HepG2 (cell line): Measurements from ENCODE around the gene RBBP5. TPM values are rescaled to one million over a fixed set of nuclear protein-coding genes. Genes with fewer than 3 reads are reported as not detected.

ENCODE experiments used
- ATAC-seq: fragments of 200-7000 bp; cut with Tn5 transposase; 3 replicates; pipeline ENCODE4 v1.9.1; 2020; ENCODE audit warnings: mild to moderate bottlenecking, moderate library complexity
- BruUV-seq: library from RNA; stranded (reverse); fragments of 400-500 nt; replicated peaks from 2 replicates; lab custom pipeline; 2021; lab: Mats Ljungman, UMichigan
- CTCF ChIA-PET: fragments of 300-600 bp; formaldehyde crosslinking; extraction: SDS; loops from one replicate; lab custom pipeline; 2021; ENCODE audit warnings: low total read pairs, inconsistent platforms, low intra/inter-chr PET ratio; lab: Yijun Ruan, JAX
- POLR2A ChIA-PET: fragments of 350-600 bp; sonication (Branson Sonifier 250); formaldehyde crosslinking; loops from one replicate; lab custom pipeline; 2020; ENCODE audit warnings: antibody characterized with exemption, inconsistent platforms; lab: Yijun Ruan, JAX
- DNase-seq: peaks from one replicate; pipeline ENCODE4 v3.0.0-alpha.2; 2015; ENCODE audit warnings: low spot score
- FAIRE-seq: peaks from 3 replicates; lab custom pipeline; 2011; peaks lifted over from hg19 to GRCh38; lab: Jason Lieb, UNC
- H2AFZ ChIP-seq: one replicate; pipeline ENCODE4 v1.6.1; 2011; ENCODE audit warnings: low read length, inconsistent platforms
- H3K27ac ChIP-seq: fragments of 300-600 bp; 3 replicates; pipeline ENCODE4 v1.8.0; 2011; ENCODE audit warnings: mixed run types, mild to moderate bottlenecking, mixed read lengths, low read length, inconsistent platforms; ENCODE audit not compliant: insufficient read depth; ENCODE audit errors: extremely low read length
- H3K27me3 ChIP-seq, 2 experiments: fragments of 200-600 bp in 1 of 2; 2 replicates in 1 of 2; 3 replicates in 1 of 2; pipeline versions ENCODE4 v1.6.0 to v1.8.0; 2011; ENCODE audit warnings: low read length in 2 of 2, mild to moderate bottlenecking in 2 of 2, moderate library complexity in 2 of 2, inconsistent platforms in 1 of 2; ENCODE audit not compliant: insufficient read depth in 2 of 2, control insufficient read depth in 1 of 2
- H3K36me3 ChIP-seq, 2 experiments: fragments of 200-600 bp in 1 of 2; replicated peaks in 1 of 2; 2 replicates in 1 of 2; 3 replicates in 1 of 2; pipeline versions ENCODE4 v1.5.1 to v1.8.0; 2011; ENCODE audit warnings: low read length in 2 of 2, inconsistent platforms in 1 of 2; ENCODE audit not compliant: insufficient read depth in 2 of 2, control insufficient read depth in 1 of 2
- H3K4me1 ChIP-seq: 2 replicates; pipeline ENCODE4 v1.5.1; 2012; ENCODE audit warnings: low read length, inconsistent platforms; ENCODE audit not compliant: insufficient read depth
- H3K4me2 ChIP-seq: 2 replicates; pipeline ENCODE4 v1.6.0; 2011; ENCODE audit warnings: low read depth, low read length, inconsistent platforms
- H3K4me3 ChIP-seq, 3 experiments: fragments of 200-600 bp in 1 of 3; sonication (generic), shearing (Covaris generic) in 1 of 3; replicated peaks in 1 of 3; 2 replicates each; pipeline ENCODE4 v1.5.1; 2011 to 2016; ENCODE audit warnings: low read length in 3 of 3, inconsistent platforms in 2 of 3, low read depth in 2 of 3, mild to moderate bottlenecking in 2 of 3, control low read depth in 1 of 3, mixed read lengths in 1 of 3; ENCODE audit not compliant: insufficient read depth in 1 of 3
- H3K79me2 ChIP-seq: one replicate; pipeline ENCODE4 v1.6.1; 2011; ENCODE audit warnings: low read length, inconsistent platforms; ENCODE audit not compliant: insufficient read depth
- H3K9ac ChIP-seq: 2 replicates; pipeline ENCODE4 v1.6.0; 2011; ENCODE audit warnings: mild to moderate bottlenecking, low read depth, low read length, inconsistent platforms; ENCODE audit not compliant: insufficient read depth
- H3K9me3 ChIP-seq: 2 replicates; pipeline ENCODE4 v1.5.1; 2012; ENCODE audit warnings: mild to moderate bottlenecking, low read length
- H4K20me1 ChIP-seq: 2 replicates; pipeline ENCODE4 v1.6.0; 2011; ENCODE audit warnings: inconsistent platforms, mild to moderate bottlenecking, low read length, moderate library complexity; ENCODE audit not compliant: insufficient read depth
- ESRRA ChIP-seq: sonication (generic); formaldehyde crosslinking; IDR thresholded peaks from 2 replicates; pipeline ENCODE4 v1.5.1; 2020; ENCODE audit warnings: mild to moderate bottlenecking, low read depth, missing genetic modification reagents
- PTBP1 ChIP-seq: fragments of 200-400 bp; formaldehyde crosslinking; IDR thresholded peaks from 2 replicates; pipeline ENCODE4 v1.6.1; 2018; ENCODE audit warnings: low read length, low read depth; ENCODE audit not compliant: poor library complexity, severe bottlenecking
- RARG ChIP-seq: sonication (generic); formaldehyde crosslinking; IDR thresholded peaks from 2 replicates; pipeline ENCODE4 v1.4.0; 2020; ENCODE audit warnings: low read depth, mild to moderate bottlenecking, missing genetic modification reagents
- SRF ChIP-seq: IDR thresholded peaks from 2 replicates; pipeline ENCODE4 v1.6.1; 2011; ENCODE audit warnings: mild to moderate bottlenecking, low read depth, low read length, moderate library complexity
- ZNF44 ChIP-seq: sonication (generic); formaldehyde crosslinking; IDR thresholded peaks from 2 replicates; pipeline ENCODE4 v1.5.1; 2020; ENCODE audit warnings: mild to moderate bottlenecking, missing genetic modification reagents
- ZSCAN20 ChIP-seq: sonication (generic); formaldehyde crosslinking; IDR thresholded peaks from 2 replicates; pipeline ENCODE4 v1.4.0; 2020; ENCODE audit warnings: missing genetic modification reagents, mild to moderate bottlenecking, borderline replicate concordance
- ZSCAN25 ChIP-seq: sonication (generic); formaldehyde crosslinking; IDR thresholded peaks from 2 replicates; pipeline ENCODE4 v1.8.0; 2022; ENCODE audit warnings: mild to moderate bottlenecking, missing genetic modification reagents
- WGBS: methylation state at CpG from one replicate; pipeline ENCODE4 v1.1.6; 2017; ENCODE audit warnings: low lambda C conversion rate; 5-methylcytosine and 5-hydroxymethylcytosine counted together
- in situ Hi-C: cut with HindIII; loops from 2 replicates; pipeline ENCODE4 v1.10.0; 2017; ENCODE audit warnings: low pct_unique_long_range_greater_than_20kb; ENCODE audit not compliant: extremely low pct_ligation_motif_present
- intact Hi-C: fragments of 100-400 bp; cut with micrococcal nuclease; formaldehyde crosslinking; loops from one replicate; pipeline ENCODE4 v1.10.0; 2022; ENCODE audit not compliant: unreplicated experiment
- polyA plus RNA-seq, 8 experiments: library from polyadenylated mRNA; depleted of rRNA in 3 of 8; stranded (reverse) in 7 of 8; unstranded in 1 of 8; fragments of >200 nt; fragmentation: Illumina TruSeq in 4 of 8; extraction: Trizol in 4 of 8; gene quantifications; 2 replicates each; pipeline versions ENCODE4 v1.2.1 to v1.2.3, GENCODE V29; 2011 to 2016; ENCODE audit warnings: low read depth in 4 of 8, missing spikeins in 1 of 8, mixed read lengths in 1 of 8; ENCODE audit not compliant: insufficient read depth in 1 of 8
- total RNA-seq, 5 experiments: library from RNA; depleted of rRNA; stranded (reverse); fragments of >200 nt; fragmentation: Illumina TruSeq; extraction: Trizol; gene quantifications; 2 replicates each; pipeline ENCODE4 v1.2.3, GENCODE V29; 2016; ENCODE audit warnings: low read depth in 1 of 5
- TF ChIP-seq, protein P1 (sequence below): IDR thresholded peaks from 2 replicates; pipeline ENCODE4 v1.6.1; 2016; ENCODE audit warnings: low read depth, borderline replicate concordance
- TF ChIP-seq, protein P2 (sequence below): sonication (generic); formaldehyde crosslinking; IDR thresholded peaks from 2 replicates; pipeline ENCODE4 v1.4.0; 2020; ENCODE audit warnings: missing genetic modification reagents

Gene RBBP5
- total and polyA plus RNA-seq, 2 of the 13 experiments (the other 11 are each of a cell fraction or from before 2014, with no cell fraction given): 6.6 to 17.1 TPM

DNA sequence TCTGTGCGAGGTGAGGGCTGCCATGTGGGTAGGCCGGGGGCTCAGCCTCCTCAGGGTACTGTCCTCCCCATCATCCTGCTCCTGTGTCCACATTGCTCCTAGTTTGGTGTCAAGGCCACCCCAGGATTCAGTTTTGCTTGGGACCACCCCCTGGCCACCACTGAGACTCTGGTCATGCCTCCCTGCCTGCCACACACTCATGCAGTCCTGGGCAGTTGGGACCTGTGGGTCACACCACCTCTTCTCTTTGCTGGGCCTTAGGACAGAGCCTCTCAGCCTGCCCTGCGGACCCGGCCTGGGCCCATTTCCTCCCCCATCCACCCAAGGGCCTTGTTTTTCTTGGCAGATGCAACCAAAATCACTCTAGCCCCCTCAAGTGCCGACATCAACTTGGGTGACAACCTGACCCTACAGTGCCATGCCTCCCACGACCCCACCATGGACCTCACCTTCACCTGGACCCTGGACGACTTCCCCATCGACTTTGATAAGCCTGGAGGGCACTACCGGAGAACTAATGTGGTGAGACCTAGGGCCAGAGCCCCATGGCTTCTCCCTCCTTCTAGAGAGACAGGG lies 56.9 kb downstream of the RBBP5 start:
- FAIRE-seq: no peak
- Histone ChIP-seq H3K4me2 (no peak overlapping the region), H3K36me3 (no peaks in the 10 kb centered on the region), H3K27me3 (peaks cover 0 to 14% of the 10 kb centered on the region in 2 experiments; a peak in 3 of 5 replicates), H3K4me3 (no peak overlapping the region), H3K79me2 (no peaks in the 10 kb centered on the region), H3K9ac (no peak overlapping the region), H2AFZ (no peak overlapping the region), H3K27ac (no peak overlapping the region), H3K4me1 (no peaks in the 10 kb centered on the region), H3K9me3 (no peaks in the 10 kb centered on the region), H4K20me1 (no peaks in the 10 kb centered on the region)
- BruUV-seq: no TSS peak
- POLR2A ChIA-PET: no interaction called here
- no peak for ATAC-seq
- in situ Hi-C loops (loop anchor here (5.0 to 10.0 kb wide), 2 partner anchors 88 to 190 kb away; no protein-coding TSS in a partner anchor), intact Hi-C loops (no loop called here)
- TF ChIP-seq PTBP1 (no peak), ZSCAN25 (CRISPR knock-in tag) (no peak)
- TF ChIP-seq, protein P1, sequence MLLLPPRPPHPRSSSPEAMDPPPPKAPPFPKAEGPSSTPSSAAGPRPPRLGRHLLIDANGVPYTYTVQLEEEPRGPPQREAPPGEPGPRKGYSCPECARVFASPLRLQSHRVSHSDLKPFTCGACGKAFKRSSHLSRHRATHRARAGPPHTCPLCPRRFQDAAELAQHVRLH (CRISPR knock-in tag): no peak
- DNase-seq: no peak
- 16% methylated on average over 5 of the region's 9 CpGs for WGBS
- CTCF ChIA-PET: no interaction called here

DNA sequence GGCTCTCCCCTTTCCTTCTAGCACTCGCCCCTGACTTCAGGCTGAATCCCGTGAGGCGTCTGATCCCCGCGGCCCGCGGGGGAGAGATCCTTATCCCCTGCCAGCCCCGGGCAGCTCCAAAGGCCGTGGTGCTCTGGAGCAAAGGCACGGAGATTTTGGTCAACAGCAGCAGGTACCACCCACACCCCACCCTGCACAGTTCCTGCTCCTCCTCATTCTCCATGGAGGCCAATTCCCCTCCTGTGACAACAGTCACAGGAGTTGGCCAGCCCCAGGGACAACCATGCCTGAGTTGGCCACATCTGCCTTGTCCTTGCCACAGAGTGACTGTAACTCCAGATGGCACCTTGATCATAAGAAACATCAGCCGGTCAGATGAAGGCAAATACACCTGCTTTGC lies 57.5 kb downstream of the RBBP5 start:
- in situ Hi-C loops: loop anchor here (5.0 to 10.0 kb wide), 2 partner anchors 87 to 190 kb away; no protein-coding TSS in a partner anchor
- Histone ChIP-seq H3K27me3 (peaks cover 1 to 19% of the 10 kb centered on the region in 2 experiments; a peak in 4 of 5 replicates), H3K4me2 (no peak overlapping the region), H3K36me3 (no peaks in the 10 kb centered on the region), H3K9ac (no peak overlapping the region), H3K4me1 (no peaks in the 10 kb centered on the region), H2AFZ (no peak overlapping the region), H3K79me2 (no peaks in the 10 kb centered on the region), H3K9me3 (no peaks in the 10 kb centered on the region), H4K20me1 (no peaks in the 10 kb centered on the region), H3K4me3 (no peak overlapping the region), H3K27ac (no peak overlapping the region)
- POLR2A ChIA-PET: no interaction called here
- CTCF ChIA-PET: no interaction called here
- intact Hi-C loops: no loop called here
- no peak for ATAC-seq
- no peak for FAIRE-seq
- no peak for DNase-seq
- WGBS: 0% methylated on average over 1 of the region's 11 CpGs
- no TSS peak for BruUV-seq
- TF ChIP-seq ESRRA (CRISPR knock-in tag): no peak
- TF ChIP-seq, protein P2, sequence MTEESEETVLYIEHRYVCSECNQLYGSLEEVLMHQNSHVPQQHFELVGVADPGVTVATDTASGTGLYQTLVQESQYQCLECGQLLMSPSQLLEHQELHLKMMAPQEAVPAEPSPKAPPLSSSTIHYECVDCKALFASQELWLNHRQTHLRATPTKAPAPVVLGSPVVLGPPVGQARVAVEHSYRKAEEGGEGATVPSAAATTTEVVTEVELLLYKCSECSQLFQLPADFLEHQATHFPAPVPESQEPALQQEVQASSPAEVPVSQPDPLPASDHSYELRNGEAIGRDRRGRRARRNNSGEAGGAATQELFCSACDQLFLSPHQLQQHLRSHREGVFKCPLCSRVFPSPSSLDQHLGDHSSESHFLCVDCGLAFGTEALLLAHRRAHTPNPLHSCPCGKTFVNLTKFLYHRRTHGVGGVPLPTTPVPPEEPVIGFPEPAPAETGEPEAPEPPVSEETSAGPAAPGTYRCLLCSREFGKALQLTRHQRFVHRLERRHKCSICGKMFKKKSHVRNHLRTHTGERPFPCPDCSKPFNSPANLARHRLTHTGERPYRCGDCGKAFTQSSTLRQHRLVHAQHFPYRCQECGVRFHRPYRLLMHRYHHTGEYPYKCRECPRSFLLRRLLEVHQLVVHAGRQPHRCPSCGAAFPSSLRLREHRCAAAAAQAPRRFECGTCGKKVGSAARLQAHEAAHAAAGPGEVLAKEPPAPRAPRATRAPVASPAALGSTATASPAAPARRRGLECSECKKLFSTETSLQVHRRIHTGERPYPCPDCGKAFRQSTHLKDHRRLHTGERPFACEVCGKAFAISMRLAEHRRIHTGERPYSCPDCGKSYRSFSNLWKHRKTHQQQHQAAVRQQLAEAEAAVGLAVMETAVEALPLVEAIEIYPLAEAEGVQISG (CRISPR knock-in tag): no peak
- TF ChIP-seq ZNF44: no peak
- no peak for TF ChIP-seq ZSCAN20 (CRISPR knock-in tag)
- TF ChIP-seq RARG (CRISPR knock-in tag): no peak
- no peak for TF ChIP-seq SRF
